GM12878 (cell line): Measurements from ENCODE around the gene FZR1. TPM values are rescaled to one million over a fixed set of nuclear protein-coding genes. Genes with fewer than 3 reads are reported as not detected.

Source experiments
- ATAC-seq: fragments of 200-7000 bp; cut with Tn5 transposase; 3 replicates; pipeline ENCODE4 v1.9.1; 2020; ENCODE audit warnings: mild to moderate bottlenecking, moderate library complexity
- BruUV-seq: library from RNA; stranded (reverse); fragments of 400-500 nt; replicated peaks from 2 replicates; lab custom pipeline; 2021; lab: Mats Ljungman, UMichigan
- CTCF ChIA-PET: fragments of 300-600 bp; sonication (Branson Sonifier 250); formaldehyde crosslinking; extraction: SDS; loops from one replicate; lab custom pipeline; 2021; ENCODE audit warnings: inconsistent platforms; lab: Yijun Ruan, JAX
- POLR2A ChIA-PET: fragments of 350-600 bp; formaldehyde crosslinking; extraction: SDS; loops from one replicate; lab custom pipeline; 2021; ENCODE audit warnings: inconsistent platforms; lab: Charles Lee
- RAD21 ChIA-PET: fragments of 300-600 bp; sonication (Branson Sonifier 250); formaldehyde crosslinking; loops from one replicate; lab custom pipeline; 2023; ENCODE audit warnings: antibody characterized with exemption; ENCODE audit not compliant: unreplicated experiment; lab: Charles Lee
- SMC1A ChIA-PET: fragments of 300-600 bp; sonication (Branson Sonifier 250); formaldehyde crosslinking; loops from one replicate; lab custom pipeline; 2023; ENCODE audit not compliant: unreplicated experiment, uncharacterized antibody; lab: Charles Lee
- DNase-seq: peaks from one replicate; pipeline ENCODE4 v3.0.0-alpha.2; 2011; ENCODE audit warnings: low read depth, low spot score
- FAIRE-seq: peaks from 3 replicates; lab custom pipeline; 2011; peaks lifted over from hg19 to GRCh38; lab: Jason Lieb, UNC
- H2AFZ ChIP-seq: 2 replicates; pipeline ENCODE4 v1.6.0; 2011; ENCODE audit warnings: low read depth, low read length, control low read depth; ENCODE audit not compliant: control insufficient read depth
- H3K27ac ChIP-seq: 2 replicates; pipeline ENCODE4 v1.5.1; 2011; ENCODE audit warnings: control low read depth; ENCODE audit not compliant: control insufficient read depth, insufficient read depth
- H3K27me3 ChIP-seq, 2 experiments: replicated peaks in 1 of 2; 2 replicates each; pipeline versions ENCODE4 v1.6.0 to v1.6.1; 2011; ENCODE audit warnings: low read length in 1 of 2; ENCODE audit not compliant: control insufficient read depth in 2 of 2, insufficient read depth in 2 of 2
- H3K36me3 ChIP-seq, 2 experiments: 2 replicates each; pipeline ENCODE4 v1.5.1; 2011; ENCODE audit warnings: low read length in 1 of 2; ENCODE audit not compliant: control insufficient read depth in 2 of 2, insufficient read depth in 2 of 2
- H3K4me1 ChIP-seq: 2 replicates; pipeline ENCODE4 v1.6.1; 2011; ENCODE audit warnings: mild to moderate bottlenecking, low read length, moderate library complexity, mixed read lengths; ENCODE audit not compliant: control insufficient read depth, insufficient read depth
- H3K4me2 ChIP-seq: 2 replicates; pipeline ENCODE4 v1.6.0; 2011; ENCODE audit warnings: control low read depth; ENCODE audit not compliant: control insufficient read depth, insufficient read depth
- H3K4me3 ChIP-seq: fragments of 200-600 bp; sonication (generic); 2 replicates; pipeline ENCODE4 v1.5.1; 2016
- H3K79me2 ChIP-seq: 2 replicates; pipeline ENCODE4 v1.6.0; 2011; ENCODE audit warnings: low read length; ENCODE audit not compliant: control insufficient read depth, insufficient read depth
- H3K9ac ChIP-seq: 2 replicates; pipeline ENCODE4 v1.8.0; 2011; ENCODE audit warnings: low read length, control low read depth, mixed read lengths; ENCODE audit not compliant: control insufficient read depth, insufficient read depth
- H3K9me3 ChIP-seq: replicated peaks from 3 replicates; pipeline ENCODE4 v1.5.1; 2011; ENCODE audit warnings: mild to moderate bottlenecking, low read length; ENCODE audit not compliant: control insufficient read depth, insufficient read depth
- H4K20me1 ChIP-seq: 2 replicates; pipeline ENCODE4 v1.6.0; 2011; ENCODE audit not compliant: control insufficient read depth, insufficient read depth
- BMI1 ChIP-seq: fragments of 450-650 bp; IDR thresholded peaks from 2 replicates; pipeline ENCODE4 v1.6.1; 2016; ENCODE audit warnings: mild to moderate bottlenecking, moderate library complexity, borderline replicate concordance
- CBX3 ChIP-seq: fragments of 200-600 bp; sonication (generic); IDR thresholded peaks from 2 replicates; pipeline ENCODE4 v1.6.1; 2016; ENCODE audit warnings: low read depth, borderline replicate concordance
- EED ChIP-seq: sonication (generic); IDR thresholded peaks from 2 replicates; pipeline ENCODE4 v1.6.1; 2016; ENCODE audit warnings: antibody characterized with exemption, low read depth
- FOXM1 ChIP-seq: IDR thresholded peaks from 2 replicates; pipeline ENCODE4 v1.6.1; 2012; ENCODE audit warnings: low read depth, mild to moderate bottlenecking, inconsistent platforms, low read length, moderate library complexity
- JUNB ChIP-seq: IDR thresholded peaks from 2 replicates; pipeline ENCODE4 v1.6.1; 2016; ENCODE audit warnings: antibody characterized with exemption, mild to moderate bottlenecking
- JUND ChIP-seq: IDR thresholded peaks from 2 replicates; pipeline ENCODE4 v1.6.1; 2012; ENCODE audit warnings: low read depth, mild to moderate bottlenecking, low read length, improper control_type of control experiment, moderate library complexity
- KAT2A ChIP-seq: conservative IDR thresholded peaks from 2 replicates; pipeline ENCODE4 v1.6.1; 2011; ENCODE audit warnings: low read depth, low read length; ENCODE audit not compliant: control insufficient read depth
- KDM1A ChIP-seq: fragments of 200-600 bp; sonication (generic); IDR thresholded peaks from 2 replicates; pipeline ENCODE4 v1.6.1; 2016; ENCODE audit warnings: borderline replicate concordance
- KLF5 ChIP-seq: fragments of 450-650 bp; IDR thresholded peaks from 2 replicates; pipeline ENCODE4 v1.6.1; 2014; ENCODE audit warnings: mild to moderate bottlenecking; ENCODE audit not compliant: partially characterized antibody
- RBBP5 ChIP-seq: fragments of 200-600 bp; sonication (generic); conservative IDR thresholded peaks from 2 replicates; pipeline ENCODE4 v1.6.1; 2016
- RFX5 ChIP-seq: IDR thresholded peaks from 2 replicates; pipeline ENCODE4 v1.6.1; 2011; ENCODE audit warnings: low read depth, low read length, improper control_type of control experiment
- SIX5 ChIP-seq: IDR thresholded peaks from 2 replicates; pipeline ENCODE4 v1.6.1; 2011; ENCODE audit warnings: mild to moderate bottlenecking, low read depth, low read length, moderate library complexity; ENCODE audit not compliant: severe bottlenecking
- SMC3 ChIP-seq: IDR thresholded peaks from 2 replicates; pipeline ENCODE4 v1.6.1; 2011; ENCODE audit warnings: low read length, improper control_type of control experiment, borderline replicate concordance
- TBL1XR1 ChIP-seq: IDR thresholded peaks from 2 replicates; pipeline ENCODE4 v1.6.1; 2012; ENCODE audit warnings: low read depth, low read length, improper control_type of control experiment
- ZNF207 ChIP-seq: fragments of 450-650 bp; IDR thresholded peaks from 2 replicates; pipeline ENCODE4 v1.6.1; 2014; ENCODE audit warnings: antibody characterized with exemption, mild to moderate bottlenecking, borderline replicate concordance
- whole genome bisulfite sequencing: methylation state at CpG from one replicate; pipeline ENCODE4 v1.1.6; 2016; ENCODE audit warnings: low lambda C conversion rate; ENCODE audit not compliant: insufficient replicate concordance, insufficient coverage; ENCODE audit errors: missing lambda C conversion rate; 5-methylcytosine and 5-hydroxymethylcytosine counted together
- in situ Hi-C: fragments of 300-500 bp; cut with MboI; formaldehyde crosslinking; loops from 9 replicates; pipeline ENCODE4 v1.14.3; 2018; ENCODE audit warnings: mixed read lengths
- intact Hi-C: fragments of 100-400 bp; cut with micrococcal nuclease; formaldehyde crosslinking; loops from one replicate; pipeline ENCODE4 v1.14.2; 2022; ENCODE audit not compliant: unreplicated experiment
- polyA plus RNA-seq, 11 experiments: library from polyadenylated mRNA; depleted of rRNA in 4 of 11; unstranded in 6 of 11; stranded (reverse) in 5 of 11; fragments of >200 nt; fragmentation: Nextera tagmentation in 4 of 11; fragmentation: Illumina TruSeq in 1 of 11; extraction: Ambion mirVana in 4 of 11; extraction: Trizol in 1 of 11; gene quantifications; 1 replicate in 1 of 11; 2 replicates in 10 of 11; pipeline versions ENCODE4 v1.2.1 to v1.2.3, GENCODE V29; 2011 to 2016; ENCODE audit warnings: inconsistent platforms in 2 of 11, missing spikeins in 2 of 11, low read depth in 1 of 11
- total RNA-seq, 4 experiments: library from RNA; depleted of rRNA in 3 of 4; stranded (reverse); fragments of >200 nt in 3 of 4; fragmentation: Illumina TruSeq in 1 of 4; extraction: Trizol in 1 of 4; gene quantifications; 2 replicates each; pipeline versions ENCODE4 v1.2.1 to v1.2.3, GENCODE V29; 2013 to 2021
- TF ChIP-seq, protein P1 (sequence below): fragments of 450-650 bp; formaldehyde crosslinking; IDR thresholded peaks from 2 replicates; pipeline ENCODE4 v1.4.0; 2020; ENCODE audit warnings: mild to moderate bottlenecking, moderate library complexity
- TF ChIP-seq, protein P2 (sequence below): fragments of 450-650 bp; IDR thresholded peaks from 2 replicates; pipeline ENCODE4 v1.6.1; 2017; ENCODE audit warnings: antibody characterized with exemption, mild to moderate bottlenecking, moderate library complexity

Gene FZR1
- total and polyA plus RNA-seq, 10 of the 15 experiments (the other 5 are each of a cell fraction or from before 2014, with no cell fraction given), result 0.11 to 44.2 (median 29.3) TPM

DNA sequence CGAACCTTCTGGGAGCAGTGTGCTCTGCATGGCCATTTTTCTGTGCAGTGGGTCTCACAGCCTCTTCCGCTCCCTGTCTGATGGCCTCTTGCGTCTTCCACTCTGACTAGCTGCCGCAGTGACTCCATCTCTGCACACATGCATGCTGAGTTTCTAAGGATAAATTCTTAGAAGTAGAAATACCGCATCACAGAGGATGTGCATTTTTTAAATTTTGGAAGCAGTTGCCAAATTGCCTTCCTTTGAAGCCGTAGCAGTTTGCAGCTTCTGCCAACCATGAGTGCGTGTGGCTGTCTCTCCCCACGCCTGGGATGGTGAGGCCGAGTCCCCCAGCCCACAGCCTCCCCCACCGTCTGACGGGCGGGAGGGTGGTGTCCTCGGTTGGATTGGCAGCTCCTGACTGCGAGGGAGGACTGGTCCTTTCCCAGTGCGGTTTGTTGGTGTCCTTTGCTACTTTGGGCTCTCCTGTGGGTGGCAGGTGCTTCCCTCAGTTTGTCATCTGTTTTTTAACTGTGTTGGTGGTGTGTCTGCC, 9.8 kb downstream of the FZR1 start:
- intact Hi-C loops, result no loop called here
- CTCF ChIA-PET, result no interaction called here

More for the DNA sequence above, 9.8 kb downstream of the FZR1 start:
- H3K36me3 ChIP-seq, result peaks cover 3 to 11% of the 10 kb centered on the region in 2 experiments; a peak in 2 of 4 replicates
- SMC1A ChIA-PET, result no interaction called here
- no peaks in the 10 kb centered on the region for H3K27me3 ChIP-seq
- 46% methylated on average over 15 of the region's 15 CpGs for WGBS
- no peak overlapping the region for H3K4me3 ChIP-seq
- BruUV-seq, result no TSS peak
- in situ Hi-C loops, result no loop called here
- RAD21 ChIA-PET, result no interaction called here
- POLR2A ChIA-PET, result interaction anchor here (0.5 to 0.7 kb wide), 2 partner anchors 12 to 79 kb away, joined by 3 read pairs; no protein-coding TSS in a partner anchor
- no peaks in the 10 kb centered on the region for H3K9me3 ChIP-seq
- peaks cover 4% of the 10 kb centered on the region; the same call in 1 of the 2 replicates for H3K4me1 ChIP-seq
- no peak for DNase-seq
- no peaks in the 10 kb centered on the region for H4K20me1 ChIP-seq
- no peak overlapping the region for H3K27ac ChIP-seq
- no peak for ATAC-seq
- TF ChIP-seq, protein P1, sequence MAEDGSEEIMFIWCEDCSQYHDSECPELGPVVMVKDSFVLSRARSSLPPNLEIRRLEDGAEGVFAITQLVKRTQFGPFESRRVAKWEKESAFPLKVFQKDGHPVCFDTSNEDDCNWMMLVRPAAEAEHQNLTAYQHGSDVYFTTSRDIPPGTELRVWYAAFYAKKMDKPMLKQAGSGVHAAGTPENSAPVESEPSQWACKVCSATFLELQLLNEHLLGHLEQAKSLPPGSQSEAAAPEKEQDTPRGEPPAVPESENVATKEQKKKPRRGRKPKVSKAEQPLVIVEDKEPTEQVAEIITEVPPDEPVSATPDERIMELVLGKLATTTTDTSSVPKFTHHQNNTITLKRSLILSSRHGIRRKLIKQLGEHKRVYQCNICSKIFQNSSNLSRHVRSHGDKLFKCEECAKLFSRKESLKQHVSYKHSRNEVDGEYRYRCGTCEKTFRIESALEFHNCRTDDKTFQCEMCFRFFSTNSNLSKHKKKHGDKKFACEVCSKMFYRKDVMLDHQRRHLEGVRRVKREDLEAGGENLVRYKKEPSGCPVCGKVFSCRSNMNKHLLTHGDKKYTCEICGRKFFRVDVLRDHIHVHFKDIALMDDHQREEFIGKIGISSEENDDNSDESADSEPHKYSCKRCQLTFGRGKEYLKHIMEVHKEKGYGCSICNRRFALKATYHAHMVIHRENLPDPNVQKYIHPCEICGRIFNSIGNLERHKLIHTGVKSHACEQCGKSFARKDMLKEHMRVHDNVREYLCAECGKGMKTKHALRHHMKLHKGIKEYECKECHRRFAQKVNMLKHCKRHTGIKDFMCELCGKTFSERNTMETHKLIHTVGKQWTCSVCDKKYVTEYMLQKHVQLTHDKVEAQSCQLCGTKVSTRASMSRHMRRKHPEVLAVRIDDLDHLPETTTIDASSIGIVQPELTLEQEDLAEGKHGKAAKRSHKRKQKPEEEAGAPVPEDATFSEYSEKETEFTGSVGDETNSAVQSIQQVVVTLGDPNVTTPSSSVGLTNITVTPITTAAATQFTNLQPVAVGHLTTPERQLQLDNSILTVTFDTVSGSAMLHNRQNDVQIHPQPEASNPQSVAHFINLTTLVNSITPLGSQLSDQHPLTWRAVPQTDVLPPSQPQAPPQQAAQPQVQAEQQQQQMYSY (CRISPR knock-in tag), result no peak
- no peak for TF ChIP-seq JUND
- no peak for TF ChIP-seq JUNB
- no peak for TF ChIP-seq EED
- TF ChIP-seq TBL1XR1, result no peak
- TF ChIP-seq CBX3, result no peak
- no peak for TF ChIP-seq KDM1A
- TF ChIP-seq SMC3, result no peak
- TF ChIP-seq BMI1, result no peak
- TF ChIP-seq KLF5, result no peak
- no peak for TF ChIP-seq RBBP5
- no peak for TF ChIP-seq ZNF207
- TF ChIP-seq SIX5, result no peak
- TF ChIP-seq FOXM1, result no peak
- TF ChIP-seq, protein P2, sequence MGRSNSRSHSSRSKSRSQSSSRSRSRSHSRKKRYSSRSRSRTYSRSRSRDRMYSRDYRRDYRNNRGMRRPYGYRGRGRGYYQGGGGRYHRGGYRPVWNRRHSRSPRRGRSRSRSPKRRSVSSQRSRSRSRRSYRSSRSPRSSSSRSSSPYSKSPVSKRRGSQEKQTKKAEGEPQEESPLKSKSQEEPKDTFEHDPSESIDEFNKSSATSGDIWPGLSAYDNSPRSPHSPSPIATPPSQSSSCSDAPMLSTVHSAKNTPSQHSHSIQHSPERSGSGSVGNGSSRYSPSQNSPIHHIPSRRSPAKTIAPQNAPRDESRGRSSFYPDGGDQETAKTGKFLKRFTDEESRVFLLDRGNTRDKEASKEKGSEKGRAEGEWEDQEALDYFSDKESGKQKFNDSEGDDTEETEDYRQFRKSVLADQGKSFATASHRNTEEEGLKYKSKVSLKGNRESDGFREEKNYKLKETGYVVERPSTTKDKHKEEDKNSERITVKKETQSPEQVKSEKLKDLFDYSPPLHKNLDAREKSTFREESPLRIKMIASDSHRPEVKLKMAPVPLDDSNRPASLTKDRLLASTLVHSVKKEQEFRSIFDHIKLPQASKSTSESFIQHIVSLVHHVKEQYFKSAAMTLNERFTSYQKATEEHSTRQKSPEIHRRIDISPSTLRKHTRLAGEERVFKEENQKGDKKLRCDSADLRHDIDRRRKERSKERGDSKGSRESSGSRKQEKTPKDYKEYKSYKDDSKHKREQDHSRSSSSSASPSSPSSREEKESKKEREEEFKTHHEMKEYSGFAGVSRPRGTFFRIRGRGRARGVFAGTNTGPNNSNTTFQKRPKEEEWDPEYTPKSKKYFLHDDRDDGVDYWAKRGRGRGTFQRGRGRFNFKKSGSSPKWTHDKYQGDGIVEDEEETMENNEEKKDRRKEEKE, result no peak
- no peak for TF ChIP-seq KAT2A
- TF ChIP-seq RFX5, result no peak
- H2AFZ ChIP-seq, result no peak overlapping the region
- peaks cover 14% of the 10 kb centered on the region for H3K79me2 ChIP-seq
- H3K9ac ChIP-seq, result no peak overlapping the region
- no peak overlapping the region for H3K4me2 ChIP-seq
- FAIRE-seq, result no peak
